Gastroesophageal sphincter (tissue), 4 donors: ENCODE results near the gene REPIN1. TPM values are rescaled to one million over a fixed set of nuclear protein-coding genes. Genes with fewer than 3 reads are reported as not detected.

Experiments used
- ATAC-seq: fragments of 150-250 bp; one replicate; pipeline ENCODE4 v1.9.1; 2016; ENCODE audit warnings: mild to moderate bottlenecking, moderate library complexity
- H3K27ac ChIP-seq, 4 donors: fragments of 200-600 bp; sonication (generic) in 3 of 4; 1 replicate in 3 of 4; 2 replicates in 1 of 4; pipeline ENCODE4 v1.5.1; 2016 to 2019
- H3K27me3 ChIP-seq: fragments of 200-600 bp; sonication (generic); one replicate; pipeline ENCODE4 v1.5.1; 2019
- H3K36me3 ChIP-seq, 2 donors: fragments of 200-600 bp; sonication (generic); one replicate each; pipeline ENCODE4 v1.5.1; 2019; ENCODE audit warnings: control low read depth in 1 of 2
- H3K4me1 ChIP-seq, 3 donors: fragments of 200-600 bp; sonication (generic); 1 replicate in 2 of 3; 2 replicates in 1 of 3; pipeline ENCODE4 v1.5.1; 2016 to 2019; ENCODE audit warnings: control low read depth in 2 of 3
- H3K4me3 ChIP-seq, 2 donors: fragments of 200-600 bp; sonication (generic); one replicate each; pipeline ENCODE4 v1.5.1; 2019; ENCODE audit warnings: mild to moderate bottlenecking in 1 of 2, moderate library complexity in 1 of 2
- H3K9me3 ChIP-seq, 3 donors: fragments of 200-600 bp; sonication (generic); one replicate each; pipeline ENCODE4 v1.5.1; 2017 to 2019; ENCODE audit warnings: control low read depth in 2 of 3
- EP300 ChIP-seq: sonication (generic); formaldehyde crosslinking; IDR thresholded peaks from one replicate; pipeline ENCODE4 v1.6.1; 2017; ENCODE audit warnings: antibody characterized with exemption, mild to moderate bottlenecking
- POLR2A ChIP-seq, 2 donors: fragments of 450-650 bp; IDR thresholded peaks; one replicate each; pipeline ENCODE4 v1.6.1; 2017; ENCODE audit warnings: antibody characterized with exemption in 2 of 2, mild to moderate bottlenecking in 2 of 2, moderate library complexity in 1 of 2
- POLR2AphosphoS5 ChIP-seq: sonication (generic); formaldehyde crosslinking; IDR thresholded peaks from one replicate; pipeline ENCODE4 v1.6.1; 2017; ENCODE audit warnings: antibody characterized with exemption
- WGBS, 2 donors: methylation state at CpG; one replicate each; pipeline ENCODE4 v1.1.5; 2018; ENCODE audit warnings: low coverage in 1 of 2; 5-methylcytosine and 5-hydroxymethylcytosine counted together
- total RNA-seq, 4 donors: library from RNA; depleted of rRNA; stranded (reverse); fragments of >200 nt; gene quantifications; one replicate each; pipeline ENCODE4 v1.1.0, GENCODE V29; 2016
- TF ChIP-seq, protein P1 (sequence below), 4 experiments: fragments of 200-600 bp in 2 of 4; fragments of 450-650 bp in 2 of 4; sonication (generic) in 1 of 4; IDR thresholded peaks; one replicate each; pipeline ENCODE4 v1.5.1; 2017 to 2019; ENCODE audit warnings: antibody characterized with exemption in 4 of 4, mild to moderate bottlenecking in 2 of 4, moderate library complexity in 2 of 4

The REPIN1 gene
- total RNA-seq, 4 donors from 2014 or later: 72.7 to 132 (median 102) TPM

DNA sequence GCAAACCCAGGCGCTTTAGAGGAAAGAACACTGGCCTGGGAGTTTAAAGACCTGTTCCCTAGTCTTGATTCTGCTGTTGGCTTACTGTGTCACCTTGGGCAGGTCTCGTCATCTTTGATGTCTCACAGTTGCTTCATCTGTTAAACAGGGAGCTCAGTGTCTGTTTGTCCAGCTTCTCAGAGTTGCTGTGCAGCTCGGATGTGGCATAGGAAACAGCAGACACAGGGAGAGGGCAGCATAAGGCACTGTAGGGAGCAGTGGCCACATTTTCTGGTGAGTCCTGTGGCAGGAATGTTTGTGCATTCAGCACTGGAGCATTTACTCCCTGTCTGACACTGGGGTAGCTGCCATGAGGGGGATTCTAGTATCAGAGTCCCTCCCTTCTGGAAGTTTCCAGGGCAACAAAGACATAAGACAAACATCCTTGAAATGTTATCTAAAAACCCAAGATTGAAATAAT, 2.0 kb downstream of the REPIN1 start:
- ATAC-seq: no peak
- H3K36me3 ChIP-seq: peaks cover 0 to 52% of the 10 kb centered on the region in 2 donors
- H3K27ac ChIP-seq: peak overlapping the region in 3 of 4 donors; percentile 44 to 95 (median 94)
- H3K4me1 ChIP-seq: peaks cover 0 to 59% (median 16%) of the 10 kb centered on the region in 3 donors
- H3K4me3 ChIP-seq: no peak overlapping the region
- TF ChIP-seq POLR2AphosphoS5: no peak
- no peak for TF ChIP-seq EP300
- TF ChIP-seq, protein P1, sequence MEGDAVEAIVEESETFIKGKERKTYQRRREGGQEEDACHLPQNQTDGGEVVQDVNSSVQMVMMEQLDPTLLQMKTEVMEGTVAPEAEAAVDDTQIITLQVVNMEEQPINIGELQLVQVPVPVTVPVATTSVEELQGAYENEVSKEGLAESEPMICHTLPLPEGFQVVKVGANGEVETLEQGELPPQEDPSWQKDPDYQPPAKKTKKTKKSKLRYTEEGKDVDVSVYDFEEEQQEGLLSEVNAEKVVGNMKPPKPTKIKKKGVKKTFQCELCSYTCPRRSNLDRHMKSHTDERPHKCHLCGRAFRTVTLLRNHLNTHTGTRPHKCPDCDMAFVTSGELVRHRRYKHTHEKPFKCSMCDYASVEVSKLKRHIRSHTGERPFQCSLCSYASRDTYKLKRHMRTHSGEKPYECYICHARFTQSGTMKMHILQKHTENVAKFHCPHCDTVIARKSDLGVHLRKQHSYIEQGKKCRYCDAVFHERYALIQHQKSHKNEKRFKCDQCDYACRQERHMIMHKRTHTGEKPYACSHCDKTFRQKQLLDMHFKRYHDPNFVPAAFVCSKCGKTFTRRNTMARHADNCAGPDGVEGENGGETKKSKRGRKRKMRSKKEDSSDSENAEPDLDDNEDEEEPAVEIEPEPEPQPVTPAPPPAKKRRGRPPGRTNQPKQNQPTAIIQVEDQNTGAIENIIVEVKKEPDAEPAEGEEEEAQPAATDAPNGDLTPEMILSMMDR (IDR thresholded peaks at IDR 0.05): no peak
- no peak for TF ChIP-seq POLR2A (IDR thresholded peaks at IDR 0.05)
- H3K27me3 ChIP-seq: no peaks in the 10 kb centered on the region
- no CpG with 5 or more reads among the region's 3 CpGs for WGBS, 2 donors
- H3K9me3 ChIP-seq: no peaks in the 10 kb centered on the region

DNA sequence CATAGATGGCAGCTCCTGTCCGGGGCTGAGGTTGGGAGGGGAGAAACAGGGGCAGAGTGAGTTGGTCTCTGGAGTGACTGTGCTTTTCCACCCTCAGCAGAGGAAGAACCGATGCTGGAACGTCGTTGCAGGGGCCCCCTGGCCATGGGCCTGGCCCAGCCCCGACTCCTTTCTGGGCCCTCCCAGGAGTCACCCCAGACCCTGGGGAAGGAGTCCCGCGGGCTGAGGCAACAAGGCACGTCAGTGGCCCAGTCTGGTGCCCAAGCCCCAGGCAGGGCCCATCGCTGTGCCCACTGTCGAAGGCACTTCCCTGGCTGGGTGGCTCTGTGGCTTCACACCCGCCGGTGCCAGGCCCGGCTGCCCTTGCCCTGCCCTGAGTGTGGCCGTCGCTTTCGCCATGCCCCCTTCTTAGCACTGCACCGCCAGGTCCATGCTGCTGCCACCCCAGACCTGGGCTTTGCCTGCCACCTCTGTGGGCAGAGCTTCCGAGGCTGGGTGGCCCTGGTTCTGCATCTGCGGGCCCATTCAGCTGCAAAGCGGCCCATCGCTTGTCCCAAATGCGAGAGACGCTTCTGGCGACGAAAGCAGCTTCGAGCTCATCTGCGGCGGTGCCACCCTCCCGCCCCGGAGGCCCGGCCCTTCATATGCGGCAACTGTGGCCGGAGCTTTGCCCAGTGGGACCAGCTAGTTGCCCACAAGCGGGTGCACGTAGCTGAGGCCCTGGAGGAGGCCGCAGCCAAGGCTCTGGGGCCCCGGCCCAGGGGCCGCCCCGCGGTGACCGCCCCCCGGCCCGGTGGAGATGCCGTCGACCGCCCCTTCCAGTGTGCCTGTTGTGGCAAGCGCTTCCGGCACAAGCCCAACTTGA, 2.7 kb downstream of the REPIN1 start:
- no peaks in the 10 kb centered on the region for H3K27me3 ChIP-seq
- H3K4me3 ChIP-seq: no peak overlapping the region
- WGBS, 2 donors: 66 to 80% methylated on average over 5 to 6 of the region's 48 CpGs
- no peak for TF ChIP-seq POLR2A (IDR thresholded peaks at IDR 0.05)
- TF ChIP-seq, protein P1 (IDR thresholded peaks at IDR 0.05): no peak
- TF ChIP-seq POLR2AphosphoS5: no peak
- TF ChIP-seq EP300: no peak
- peaks cover 0 to 59% (median 16%) of the 10 kb centered on the region in 3 donors for H3K4me1 ChIP-seq
- no peak for ATAC-seq
- peaks cover 0 to 52% of the 10 kb centered on the region in 2 donors for H3K36me3 ChIP-seq
- no peaks in the 10 kb centered on the region for H3K9me3 ChIP-seq
- peak overlapping the region in 3 of 4 donors; percentile 44 to 95 (median 94) for H3K27ac ChIP-seq

- WGBS, 2 donors: 94% methylated on average over 7 of the region's 30 CpGs; no CpG with 5 or more reads in 1 of the 2 donors
- no peak for ATAC-seq
- Histone ChIP-seq H3K4me3 (no peak overlapping the region), H3K27me3 (no peaks in the 10 kb centered on the region), H3K36me3 (peaks cover 0 to 52% of the 10 kb centered on the region in 2 donors), H3K27ac (peak overlapping the region in 1 of 4 donors; percentile 26), H3K4me1 (peaks cover 0 to 59% (median 16%) of the 10 kb centered on the region in 3 donors), H3K9me3 (no peaks in the 10 kb centered on the region)
- no peak for TF ChIP-seq EP300
- TF ChIP-seq POLR2A (IDR thresholded peaks at IDR 0.05): no peak
- TF ChIP-seq, protein P1 (IDR thresholded peaks at IDR 0.05): no peak
- TF ChIP-seq POLR2AphosphoS5: no peak
Observed at GRCh38 chr7:150371996-150372270, 3.3 kb downstream of the REPIN1 start.

- 43 to 60% methylated on average over 1 to 3 of the region's 79 CpGs for WGBS, 2 donors
- peaks cover 0 to 52% of the 10 kb centered on the region in 2 donors for H3K36me3 ChIP-seq
- H3K4me3 ChIP-seq: no peak overlapping the region
- H3K27me3 ChIP-seq: no peaks in the 10 kb centered on the region
- peak overlapping the region in 2 of 4 donors; percentile 26 to 35 for H3K27ac ChIP-seq
- no peaks in the 10 kb centered on the region for H3K9me3 ChIP-seq
- no peak for TF ChIP-seq POLR2A (IDR thresholded peaks at IDR 0.05)
- TF ChIP-seq EP300: no peak
- TF ChIP-seq, protein P1 (IDR thresholded peaks at IDR 0.05): no peak
- ATAC-seq: no peak
- peaks cover 0 to 60% (median 16%) of the 10 kb centered on the region in 3 donors for H3K4me1 ChIP-seq
Observed at GRCh38 chr7:150372271-150373048, 3.8 kb downstream of the REPIN1 start.
